Heart left ventricle (tissue), 13 donors: ENCODE measurements around the gene GTPBP6.
"Not testable (repeated sequence)": the region's sequence is repeated elsewhere in the genome, so short reads cannot be mapped to it uniquely, and the experiment has no call there.

Experiments used
- POLR2A ChIP-seq, 2 donors: fragments of 450-650 bp; IDR thresholded peaks; one replicate each; pipeline ENCODE4 v1.6.1; 2017; ENCODE audit warnings: antibody characterized with exemption in 2 of 2, mild to moderate bottlenecking in 2 of 2, moderate library complexity in 2 of 2
- TF ChIP-seq, protein P1 (sequence below), 12 donors: fragments of 200-600 bp; sonication (generic) in 4 of 12; IDR thresholded peaks; one replicate each; pipeline versions ENCODE4 v1.5.0 to v1.8.0; 2018 to 2022; ENCODE audit warnings: antibody characterized with exemption in 12 of 12, mild to moderate bottlenecking in 5 of 12
- donor health status: ischemic (EF 13 %, LVEDD 7.1; RV severe dilation, severe dysfunction).
- donor health status: DM: no; HTN: yes; CAD: no.
- donor health status: DM: no; HTN: no; CAD: no.
- donor health status: ischemic (EF 25% LVEDD 6.9; RV normal size, moderate dysfunction).
- donor health status: ischemic (EF 25% LVEDD 5.7; RV mildly dilated, moderate dysfunction).
- donor health status: ischemic (EF 35%, LVEDD 5.7; RV mildly dilated, moderate dysfunction).
- donor health status: nonischemic (EF 11% LVEDD 7.7; RV severe dilation, severe dysfunction).
- donor health status: DM: yes; HTN: yes; CAD: no.
- donor health status: PGD.
- donor health status: ischemic (EF 29% LVEDD 5.4; RV normal size, mild dysfunction).
- donor health status: nonischemic (EF 23%, LVEDD 6.1; RV moderate dilation, normal function).

DNA sequence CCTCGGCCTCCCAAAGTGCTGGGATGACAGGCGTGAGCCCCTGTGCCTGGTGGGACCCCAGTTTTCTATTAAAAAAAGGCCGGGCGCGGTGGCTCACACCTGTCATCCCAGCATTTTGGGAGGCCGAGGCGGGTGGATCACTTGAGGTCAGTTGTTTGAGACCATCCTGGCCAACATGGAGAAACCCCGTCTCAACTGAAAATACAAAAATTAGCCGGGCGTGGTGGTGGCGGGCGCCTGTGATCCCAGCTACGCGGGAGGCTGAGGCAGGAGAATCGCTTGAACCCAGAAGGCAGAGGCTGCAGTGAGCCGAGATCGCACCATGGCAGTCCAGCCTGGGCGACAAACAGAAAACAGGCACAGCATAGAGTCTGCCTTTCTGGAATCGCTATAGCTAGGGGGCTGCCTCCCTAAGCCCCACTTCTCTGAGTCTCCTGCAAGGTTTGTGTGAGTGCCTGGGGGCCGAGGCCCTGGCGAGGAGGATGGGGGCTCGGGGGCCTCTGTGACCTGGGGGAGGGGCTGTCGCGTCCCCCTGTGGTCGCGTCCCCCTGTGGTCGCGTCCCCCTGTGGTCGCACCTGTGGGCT, 11.6 kb upstream of the GTPBP6 start:
- TF ChIP-seq, protein P1, sequence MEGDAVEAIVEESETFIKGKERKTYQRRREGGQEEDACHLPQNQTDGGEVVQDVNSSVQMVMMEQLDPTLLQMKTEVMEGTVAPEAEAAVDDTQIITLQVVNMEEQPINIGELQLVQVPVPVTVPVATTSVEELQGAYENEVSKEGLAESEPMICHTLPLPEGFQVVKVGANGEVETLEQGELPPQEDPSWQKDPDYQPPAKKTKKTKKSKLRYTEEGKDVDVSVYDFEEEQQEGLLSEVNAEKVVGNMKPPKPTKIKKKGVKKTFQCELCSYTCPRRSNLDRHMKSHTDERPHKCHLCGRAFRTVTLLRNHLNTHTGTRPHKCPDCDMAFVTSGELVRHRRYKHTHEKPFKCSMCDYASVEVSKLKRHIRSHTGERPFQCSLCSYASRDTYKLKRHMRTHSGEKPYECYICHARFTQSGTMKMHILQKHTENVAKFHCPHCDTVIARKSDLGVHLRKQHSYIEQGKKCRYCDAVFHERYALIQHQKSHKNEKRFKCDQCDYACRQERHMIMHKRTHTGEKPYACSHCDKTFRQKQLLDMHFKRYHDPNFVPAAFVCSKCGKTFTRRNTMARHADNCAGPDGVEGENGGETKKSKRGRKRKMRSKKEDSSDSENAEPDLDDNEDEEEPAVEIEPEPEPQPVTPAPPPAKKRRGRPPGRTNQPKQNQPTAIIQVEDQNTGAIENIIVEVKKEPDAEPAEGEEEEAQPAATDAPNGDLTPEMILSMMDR (IDR thresholded peaks at IDR 0.05), result not testable (repeated sequence)
- TF ChIP-seq POLR2A (IDR thresholded peaks at IDR 0.05), result not testable (repeated sequence)
